Testis (tissue), 3 donors: ENCODE results near the gene HS1BP3. TPM values are rescaled to one million over a fixed set of nuclear protein-coding genes. Genes with fewer than 3 reads are reported as not detected.

ENCODE experiments used
- DNase-seq: peaks from one replicate; pipeline ENCODE4 v3.0.0-alpha.2; 2019
- H3K27ac ChIP-seq, 2 donors: fragments of 200-600 bp; sonication (generic); one replicate each; pipeline ENCODE4 v1.5.1; 2019
- H3K27me3 ChIP-seq: fragments of 200-600 bp; sonication (generic); one replicate; pipeline ENCODE4 v1.5.1; 2019
- H3K36me3 ChIP-seq: fragments of 200-600 bp; sonication (generic); one replicate; pipeline ENCODE4 v1.5.1; 2017; ENCODE audit warnings: low read depth; ENCODE audit errors: missing control alignments
- H3K4me1 ChIP-seq: fragments of 200-600 bp; sonication (generic); one replicate; pipeline ENCODE4 v1.5.1; 2019
- H3K4me3 ChIP-seq, 2 donors: fragments of 200-600 bp; sonication (generic); one replicate each; pipeline ENCODE4 v1.5.1; 2017 to 2019
- H3K9me3 ChIP-seq: fragments of 200-600 bp; sonication (generic); one replicate; pipeline ENCODE4 v1.5.1; 2017
- POLR2A ChIP-seq: fragments of 450-650 bp; IDR thresholded peaks from one replicate; pipeline ENCODE4 v1.6.1; 2017; ENCODE audit warnings: antibody characterized with exemption, mild to moderate bottlenecking, moderate library complexity
- WGBS, 2 donors: methylation state at CpG; one replicate each; pipeline ENCODE4 v1.1.5; 2018; 5-methylcytosine and 5-hydroxymethylcytosine counted together
- intact Hi-C: fragments of 100-400 bp; cut with DNase I; formaldehyde crosslinking; loops from one replicate; pipeline ENCODE4 v1.15.1; 2023; ENCODE audit warnings: low total_unique reads
- polyA plus RNA-seq: library from polyadenylated mRNA; stranded (reverse); fragments of 350-450 nt; fragmentation: Illumina TruSeq; extraction: RNeasy Lipid Tissue Mini Kit (QIAGEN cat#74804); gene quantifications from one replicate; pipeline ENCODE4 v1.2.3, GENCODE V29; 2014; ENCODE audit warnings: low read depth, low replicate concordance; ENCODE audit not compliant: insufficient read depth
- total RNA-seq, 2 donors: library from RNA; depleted of rRNA; stranded (reverse); fragments of >200 nt; gene quantifications; one replicate each; pipeline ENCODE4 v1.2.3, GENCODE V29; 2016
- TF ChIP-seq, protein P1 (sequence below), 3 experiments: fragments of 450-650 bp in 2 of 3; fragments of 200-600 bp in 1 of 3; sonication (generic) in 1 of 3; IDR thresholded peaks; one replicate each; pipeline ENCODE4 v1.5.1; 2016 to 2019; ENCODE audit warnings: antibody characterized with exemption in 3 of 3, mild to moderate bottlenecking in 2 of 3, moderate library complexity in 1 of 3

The HS1BP3 gene
- total and polyA plus RNA-seq, 3 donors from 2014 or later, result 23.5 to 31.6 (median 25.0) TPM

GRCh38 chr2:20630967-20631366, 19.9 kb downstream of the HS1BP3 start:
- TF ChIP-seq, protein P1, sequence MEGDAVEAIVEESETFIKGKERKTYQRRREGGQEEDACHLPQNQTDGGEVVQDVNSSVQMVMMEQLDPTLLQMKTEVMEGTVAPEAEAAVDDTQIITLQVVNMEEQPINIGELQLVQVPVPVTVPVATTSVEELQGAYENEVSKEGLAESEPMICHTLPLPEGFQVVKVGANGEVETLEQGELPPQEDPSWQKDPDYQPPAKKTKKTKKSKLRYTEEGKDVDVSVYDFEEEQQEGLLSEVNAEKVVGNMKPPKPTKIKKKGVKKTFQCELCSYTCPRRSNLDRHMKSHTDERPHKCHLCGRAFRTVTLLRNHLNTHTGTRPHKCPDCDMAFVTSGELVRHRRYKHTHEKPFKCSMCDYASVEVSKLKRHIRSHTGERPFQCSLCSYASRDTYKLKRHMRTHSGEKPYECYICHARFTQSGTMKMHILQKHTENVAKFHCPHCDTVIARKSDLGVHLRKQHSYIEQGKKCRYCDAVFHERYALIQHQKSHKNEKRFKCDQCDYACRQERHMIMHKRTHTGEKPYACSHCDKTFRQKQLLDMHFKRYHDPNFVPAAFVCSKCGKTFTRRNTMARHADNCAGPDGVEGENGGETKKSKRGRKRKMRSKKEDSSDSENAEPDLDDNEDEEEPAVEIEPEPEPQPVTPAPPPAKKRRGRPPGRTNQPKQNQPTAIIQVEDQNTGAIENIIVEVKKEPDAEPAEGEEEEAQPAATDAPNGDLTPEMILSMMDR (IDR thresholded peaks at IDR 0.05), result no peak
- TF ChIP-seq POLR2A, result no peak
- 94 to 97% methylated on average over 4 of the region's 4 CpGs for WGBS, 2 donors
- no peak for DNase-seq
- H3K27ac ChIP-seq, result no peak overlapping the region
- no peak overlapping the region for H3K4me3 ChIP-seq
- H3K27me3 ChIP-seq, result no peaks in the 10 kb centered on the region
- no peaks in the 10 kb centered on the region for H3K36me3 ChIP-seq
- H3K9me3 ChIP-seq, result no peaks in the 10 kb centered on the region
- peaks cover 33% of the 10 kb centered on the region for H3K4me1 ChIP-seq
- intact Hi-C loops, result no loop called here

- intact Hi-C loops, result no loop called here
- Histone ChIP-seq H3K4me3 (no peak overlapping the region), H3K27me3 (no peaks in the 10 kb centered on the region), H3K36me3 (no peaks in the 10 kb centered on the region), H3K4me1 (peaks cover 23% of the 10 kb centered on the region), H3K9me3 (no peaks in the 10 kb centered on the region), H3K27ac (no peak overlapping the region)
- TF ChIP-seq, protein P1 (IDR thresholded peaks at IDR 0.05), result no peak
- TF ChIP-seq POLR2A, result no peak
- WGBS, 2 donors, result 92 to 94% methylated on average over 1 to 12 of the region's 12 CpGs
- DNase-seq, result no peak
These were observed 21.2 kb downstream of the HS1BP3 start for GRCh38 chr2:20629581-20630171.

- no peaks in the 10 kb centered on the region for H3K9me3 ChIP-seq
- no peak overlapping the region for H3K27ac ChIP-seq
- H3K36me3 ChIP-seq, result no peaks in the 10 kb centered on the region
- intact Hi-C loops, result no loop called here
- no peaks in the 10 kb centered on the region for H3K27me3 ChIP-seq
- no peak for DNase-seq
- no peak overlapping the region for H3K4me3 ChIP-seq
- H3K4me1 ChIP-seq, result peaks cover 18% of the 10 kb centered on the region
- WGBS, 2 donors, result 62 to 78% methylated on average over 6 of the region's 6 CpGs
- no peak for TF ChIP-seq POLR2A
- TF ChIP-seq, protein P1 (IDR thresholded peaks at IDR 0.05), result no peak
These were observed 21.7 kb downstream of the HS1BP3 start for GRCh38 chr2:20629181-20629580.

DNA sequence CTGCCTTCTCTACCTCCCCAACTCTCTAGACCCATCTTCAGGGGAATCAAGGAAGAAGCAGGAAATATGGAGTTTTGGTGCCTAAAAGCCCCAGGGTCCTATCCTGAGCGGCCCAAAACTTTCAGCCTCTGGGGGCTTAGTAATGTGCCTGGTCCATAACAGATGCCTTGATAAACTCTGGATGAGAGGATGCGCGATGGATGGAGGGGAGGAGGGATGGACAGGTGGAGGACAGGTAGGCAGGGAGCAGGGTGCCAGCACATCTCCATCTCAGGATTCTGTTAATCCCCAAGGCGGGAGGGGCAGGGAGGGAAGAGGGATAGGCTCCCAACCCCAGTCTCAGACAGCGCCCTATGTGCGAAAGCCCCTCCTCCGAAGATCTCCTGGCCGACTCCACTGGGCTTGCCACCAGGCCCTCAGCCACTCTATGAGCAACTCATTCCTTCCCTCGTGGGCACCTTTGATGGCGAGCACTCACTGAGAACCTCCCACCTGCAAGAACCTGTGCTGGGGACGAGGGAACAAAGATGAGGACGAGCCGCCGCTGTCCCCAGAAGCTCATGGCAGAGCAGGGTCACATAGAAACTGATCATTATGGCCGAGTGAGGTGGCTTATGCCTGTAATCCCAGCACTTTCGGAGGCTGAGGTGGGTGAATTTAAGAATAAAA, 23.1 kb downstream of the HS1BP3 start:
- Histone ChIP-seq H3K36me3 (no peaks in the 10 kb centered on the region), H3K4me1 (peaks cover 17% of the 10 kb centered on the region), H3K4me3 (no peak overlapping the region), H3K9me3 (no peaks in the 10 kb centered on the region), H3K27ac (no peak overlapping the region), H3K27me3 (no peaks in the 10 kb centered on the region)
- TF ChIP-seq, protein P1 (IDR thresholded peaks at IDR 0.05), result no peak
- TF ChIP-seq POLR2A, result no peak
- DNase-seq, result no peak
- intact Hi-C loops, result no loop called here
- WGBS, 2 donors, result 87 to 93% methylated on average over 13 to 16 of the region's 16 CpGs
